Chondrocyte (in vitro differentiated cells): ENCODE data around the gene ITFG1. TPM values are rescaled to one million over a fixed set of nuclear protein-coding genes. Genes with fewer than 3 reads are reported as not detected.

ENCODE experiments used
- DNase-seq: peaks from one replicate; pipeline ENCODE4 v3.0.0; 2021; ENCODE audit warnings: mixed read lengths, low spot score
- H3K27ac Mint-ChIP-seq: one replicate; pipeline ENCODE4 v1.8.0; 2021; ENCODE audit warnings: mild to moderate bottlenecking, moderate library complexity, mixed read lengths; ENCODE audit not compliant: unreplicated experiment
- H3K27me3 Mint-ChIP-seq: 2 replicates; pipeline ENCODE4 v1.8.0; 2021; ENCODE audit warnings: low read depth, mixed read lengths
- H3K36me3 Mint-ChIP-seq: 2 replicates; pipeline ENCODE4 v1.8.0; 2021; ENCODE audit warnings: low read depth, mixed read lengths
- H3K4me1 Mint-ChIP-seq: 2 replicates; pipeline ENCODE4 v1.8.0; 2021; ENCODE audit warnings: low read depth, mild to moderate bottlenecking, mixed read lengths
- H3K4me3 Mint-ChIP-seq: one replicate; pipeline ENCODE4 v1.8.0; 2021; ENCODE audit warnings: mild to moderate bottlenecking, moderate library complexity, mixed read lengths; ENCODE audit not compliant: unreplicated experiment
- H3K9me3 Mint-ChIP-seq: 2 replicates; pipeline ENCODE4 v1.8.0; 2021; ENCODE audit warnings: low read depth, mixed read lengths
- CTCF ChIP-seq: fragments of 200-600 bp; sonication (generic); IDR thresholded peaks from 2 replicates; pipeline ENCODE4 v1.5.0; 2021; ENCODE audit warnings: antibody characterized with exemption, mild to moderate bottlenecking, moderate library complexity
- total RNA-seq: library from RNA; stranded (reverse); gene quantifications from 3 replicates; pipeline ENCODE4 v1.2.1, GENCODE V29; 2021

Gene ITFG1
- total RNA-seq, 1 donor from 2014 or later = 71.7 TPM

DNA sequence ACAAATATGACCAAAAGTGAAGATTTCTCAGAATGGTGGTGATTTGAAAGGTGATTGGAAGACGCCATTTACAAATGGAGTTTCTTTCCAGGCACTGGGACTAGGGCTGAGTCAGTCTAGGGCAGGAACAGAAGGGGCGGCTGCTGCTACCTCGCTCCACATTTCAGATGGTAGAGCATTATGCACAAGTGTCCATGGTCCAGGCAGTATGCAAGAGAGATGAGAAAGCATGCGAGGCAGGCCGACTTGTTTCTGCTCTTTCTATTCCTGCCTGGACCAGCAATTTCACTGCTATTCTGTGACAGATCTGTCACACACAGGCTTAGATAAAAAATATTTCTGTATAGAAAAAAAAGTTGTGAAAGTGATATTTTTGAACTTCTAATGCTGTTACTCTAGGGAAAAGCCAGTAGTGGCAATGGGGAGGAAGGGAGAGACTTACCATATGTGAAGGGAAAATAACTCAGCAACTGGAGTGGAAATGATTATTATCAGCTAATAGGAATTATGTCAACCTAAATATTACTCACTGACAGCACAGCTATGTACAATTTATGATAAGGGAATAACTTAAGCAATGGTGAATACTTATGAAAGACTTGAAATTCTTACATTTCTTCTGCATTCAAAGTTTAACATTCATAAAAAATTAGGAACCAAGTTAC lies 182.4 kb downstream of the ITFG1 start:
- H3K27ac Mint-ChIP-seq = no peak overlapping the region
- no peak for TF ChIP-seq CTCF
- peaks cover 10% of the 10 kb centered on the region for H3K36me3 Mint-ChIP-seq
- no peak overlapping the region for H3K4me3 Mint-ChIP-seq
- H3K4me1 Mint-ChIP-seq = no peaks in the 10 kb centered on the region
- no peaks in the 10 kb centered on the region for H3K27me3 Mint-ChIP-seq
- peaks cover 10% of the 10 kb centered on the region for H3K9me3 Mint-ChIP-seq
- DNase-seq = no peak

GRCh38 chr16:47276522-47276921 lies 184.3 kb downstream of the ITFG1 start:
- no peaks in the 10 kb centered on the region for H3K4me1 Mint-ChIP-seq
- no peak for TF ChIP-seq CTCF
- no peak overlapping the region for H3K27ac Mint-ChIP-seq
- H3K4me3 Mint-ChIP-seq = no peak overlapping the region
- H3K9me3 Mint-ChIP-seq = no peaks in the 10 kb centered on the region
- H3K27me3 Mint-ChIP-seq = no peaks in the 10 kb centered on the region
- H3K36me3 Mint-ChIP-seq = no peaks in the 10 kb centered on the region
- DNase-seq = no peak

DNA sequence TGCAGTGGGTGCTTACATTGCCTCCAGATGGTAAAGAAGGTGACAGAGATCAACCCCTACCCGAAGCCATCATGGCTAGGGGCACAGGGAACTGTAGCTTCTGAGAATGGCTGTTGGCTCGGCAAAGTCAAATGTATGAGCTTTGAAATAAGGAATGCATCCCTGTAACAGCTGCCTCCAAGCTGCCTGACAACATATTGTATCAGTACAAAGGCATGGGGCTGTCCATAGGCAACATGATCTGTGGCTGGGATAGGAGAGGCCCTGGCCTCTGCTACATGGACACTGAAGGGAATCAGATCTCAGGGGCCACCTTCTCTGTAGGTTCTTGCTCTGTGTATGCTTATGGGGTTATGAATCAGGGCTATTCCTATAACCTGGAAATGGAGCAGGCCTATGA lies 197.9 kb downstream of the ITFG1 start:
- Mint-ChIP-seq H3K27me3 (no peaks in the 10 kb centered on the region), H3K4me3 (no peak overlapping the region), H3K9me3 (no peaks in the 10 kb centered on the region), H3K4me1 (no peaks in the 10 kb centered on the region), H3K27ac (no peak overlapping the region), H3K36me3 (peaks cover 6% of the 10 kb centered on the region)
- TF ChIP-seq CTCF = no peak
- no peak for DNase-seq

DNA sequence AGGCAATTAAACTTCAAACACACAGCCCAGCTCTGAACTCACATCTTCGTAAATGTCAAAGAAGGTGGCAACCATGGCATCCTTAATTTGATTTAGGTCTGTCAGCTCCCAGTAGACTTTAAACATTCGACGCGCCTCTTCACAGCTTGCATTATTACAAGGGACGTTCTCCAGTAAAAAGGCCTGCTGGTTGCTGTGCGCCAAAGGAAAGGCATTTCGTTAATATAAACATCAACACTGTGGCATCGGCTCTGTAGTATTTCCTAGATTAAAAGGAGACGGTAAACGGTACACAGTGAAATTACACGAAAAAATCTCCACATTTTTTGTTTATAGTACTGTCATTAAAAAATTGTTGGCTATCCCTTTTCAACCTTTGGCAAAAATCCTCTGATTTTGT lies 200.4 kb downstream of the ITFG1 start:
- Mint-ChIP-seq H3K4me3 (no peak overlapping the region), H3K27ac (no peak overlapping the region), H3K9me3 (no peaks in the 10 kb centered on the region), H3K4me1 (no peaks in the 10 kb centered on the region), H3K27me3 (no peaks in the 10 kb centered on the region), H3K36me3 (peaks cover 17% of the 10 kb centered on the region)
- DNase-seq = no peak
- TF ChIP-seq CTCF = no peak

DNA sequence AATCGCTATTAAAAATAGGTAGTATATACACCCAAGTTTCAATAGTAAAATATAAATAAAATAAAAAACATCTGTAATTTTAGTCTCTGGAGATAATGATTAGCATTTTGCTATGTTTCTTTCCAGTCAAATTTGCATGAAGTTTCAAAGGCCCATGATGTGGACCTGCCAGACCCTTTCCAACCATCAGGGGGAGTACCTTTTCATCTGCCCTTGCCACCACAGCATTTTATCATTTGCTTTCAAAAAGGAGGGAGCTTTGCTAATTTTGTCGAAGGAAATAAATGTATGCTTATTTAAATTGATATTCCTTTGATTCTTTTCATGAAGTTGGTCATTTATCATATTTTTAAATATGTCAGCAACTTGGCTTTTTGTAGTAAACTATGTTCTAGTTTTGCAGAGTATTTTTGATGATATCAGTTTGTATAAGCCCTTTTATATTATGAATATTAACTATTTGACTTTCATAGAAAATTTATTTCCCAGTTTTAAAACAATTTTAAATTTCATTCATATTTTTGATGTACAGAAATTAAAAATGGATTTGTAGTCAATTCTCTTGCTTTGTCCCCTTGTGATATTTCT lies 201.9 kb downstream of the ITFG1 start:
- no peaks in the 10 kb centered on the region for H3K9me3 Mint-ChIP-seq
- no peak for DNase-seq
- peak; percentile 81 for TF ChIP-seq CTCF
- no peaks in the 10 kb centered on the region for H3K4me1 Mint-ChIP-seq
- no peak overlapping the region for H3K27ac Mint-ChIP-seq
- H3K36me3 Mint-ChIP-seq = peaks cover 17% of the 10 kb centered on the region
- no peaks in the 10 kb centered on the region for H3K27me3 Mint-ChIP-seq
- H3K4me3 Mint-ChIP-seq = no peak overlapping the region
